Breast epithelium (tissue), 4 donors: Measurements from ENCODE around the gene CR1. TPM values are rescaled to one million over a fixed set of nuclear protein-coding genes. Genes with fewer than 3 reads are reported as not detected.
"Not testable (repeated sequence)": the region's sequence is repeated elsewhere in the genome, so short reads cannot be mapped to it uniquely, and the experiment has no call there.

Experiments used
- DNase-seq, 2 donors: peaks; one replicate each; pipeline ENCODE4 v3.0.0-alpha.2; 2019; ENCODE audit warnings: low spot score in 2 of 2
- H3K27ac ChIP-seq, 2 donors: fragments of 200-600 bp; sonication (generic) in 1 of 2; one replicate each; pipeline ENCODE4 v1.5.1; 2016 to 2019; ENCODE audit warnings: mild to moderate bottlenecking in 1 of 2
- H3K27me3 ChIP-seq, 2 donors: fragments of 200-600 bp; sonication (generic) in 1 of 2; one replicate each; pipeline versions ENCODE4 v1.5.1 to v1.6.0; 2017 to 2019; ENCODE audit warnings: control low read depth in 1 of 2, mild to moderate bottlenecking in 1 of 2
- H3K36me3 ChIP-seq: fragments of 200-600 bp; one replicate; pipeline ENCODE4 v1.5.1; 2019
- H3K4me1 ChIP-seq, 2 donors: fragments of 200-600 bp; sonication (generic); one replicate each; pipeline ENCODE4 v1.5.1; 2016 to 2019; ENCODE audit warnings: control low read depth in 1 of 2
- H3K4me3 ChIP-seq, 3 donors: fragments of 200-600 bp; sonication (generic); 1 replicate in 2 of 3; 2 replicates in 1 of 3; pipeline ENCODE4 v1.5.1; 2016 to 2019; ENCODE audit warnings: mild to moderate bottlenecking in 3 of 3, moderate library complexity in 2 of 3
- H3K9me3 ChIP-seq, 2 donors: fragments of 200-600 bp; sonication (generic) in 1 of 2; one replicate each; pipeline ENCODE4 v1.5.1; 2016 to 2019; ENCODE audit warnings: control low read depth in 1 of 2
- POLR2A ChIP-seq: fragments of 450-650 bp; IDR thresholded peaks from one replicate; pipeline ENCODE4 v1.6.1; 2016; ENCODE audit warnings: antibody characterized with exemption, mild to moderate bottlenecking, moderate library complexity
- POLR2AphosphoS5 ChIP-seq, 3 donors: sonication (generic); formaldehyde crosslinking; IDR thresholded peaks; one replicate each; pipeline ENCODE4 v1.6.1; 2017; ENCODE audit warnings: antibody characterized with exemption in 3 of 3
- intact Hi-C: fragments of 100-400 bp; cut with DNase I; formaldehyde crosslinking; loops from one replicate; pipeline ENCODE4 v1.15.1; 2023; ENCODE audit warnings: low total_unique reads
- total RNA-seq, 3 donors: library from RNA; depleted of rRNA; stranded (reverse); fragments of >200 nt; gene quantifications; one replicate each; pipeline ENCODE4 v1.1.0, GENCODE V29; 2016
- TF ChIP-seq, protein P1 (sequence below), 3 donors: fragments of 450-650 bp; IDR thresholded peaks; one replicate each; pipeline ENCODE4 v1.5.1; 2016 to 2017; ENCODE audit warnings: antibody characterized with exemption in 3 of 3, mild to moderate bottlenecking in 3 of 3, moderate library complexity in 3 of 3

The CR1 gene
- total RNA-seq, 3 donors from 2014 or later = 2.0 to 14.7 (median 3.7) TPM

DNA sequence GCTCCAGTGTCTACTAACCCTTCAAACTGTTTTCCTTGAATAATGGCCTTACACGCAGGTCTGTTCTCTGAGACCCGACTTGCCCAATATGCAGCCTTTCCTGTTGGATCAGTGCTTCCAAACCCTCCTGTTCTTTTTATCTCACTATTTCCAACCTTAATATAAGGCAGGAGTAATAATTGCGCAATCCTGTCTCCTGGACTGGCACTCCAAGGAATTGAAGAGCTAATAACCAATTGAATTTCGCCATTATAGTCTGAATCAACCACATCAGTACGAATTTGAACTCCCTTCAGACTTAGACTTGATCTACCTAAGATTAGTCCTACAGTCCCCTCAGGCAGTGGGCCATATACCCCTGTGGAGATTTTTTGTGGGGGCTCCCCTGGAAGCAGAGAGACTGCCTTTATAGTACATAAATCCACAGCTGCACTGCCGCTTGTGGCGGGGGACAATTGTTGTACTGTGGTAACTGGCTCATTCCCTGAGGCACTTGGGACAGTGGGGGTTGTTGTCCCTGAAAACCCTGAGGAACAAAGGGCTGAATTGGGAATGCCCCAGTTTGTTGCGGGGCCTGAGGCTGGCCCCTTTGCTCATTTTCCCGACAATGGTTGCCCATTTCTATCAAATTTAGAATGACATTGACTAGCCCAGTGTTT lies 142.7 kb downstream of the CR1 start:
- H3K9me3 ChIP-seq, DNase-seq, H3K4me3 ChIP-seq, H3K4me1 ChIP-seq, H3K27ac ChIP-seq, H3K36me3 ChIP-seq, H3K27me3 ChIP-seq: not testable (repeated sequence)
- intact Hi-C loops = loop anchor here (5.0 kb wide), 1 partner anchor 606 kb away; the partner anchor contains the start of gene C1orf116

DNA sequence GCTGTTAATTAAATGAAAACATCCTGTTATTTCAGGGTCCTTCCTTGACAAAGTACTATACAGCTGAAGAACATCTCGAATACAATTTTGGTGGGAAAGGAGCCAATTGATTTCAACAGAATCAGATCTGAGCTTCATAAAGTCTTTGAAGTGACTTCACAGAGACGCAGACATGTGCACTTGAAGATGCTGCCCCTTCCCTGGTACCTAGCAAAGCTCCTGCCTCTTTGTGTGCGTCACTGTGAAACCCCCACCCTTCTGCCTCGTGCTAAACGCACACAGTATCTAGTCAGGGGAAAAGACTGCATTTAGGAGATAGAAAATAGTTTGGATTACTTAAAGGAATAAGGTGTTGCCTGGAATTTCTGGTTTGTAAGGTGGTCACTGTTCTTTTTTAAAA lies 143.4 kb downstream of the CR1 start:
- not testable (repeated sequence) for H3K4me1 ChIP-seq, H3K9me3 ChIP-seq, H3K4me3 ChIP-seq, DNase-seq, H3K27me3 ChIP-seq, H3K36me3 ChIP-seq, H3K27ac ChIP-seq
- intact Hi-C loops = loop anchor here (5.0 kb wide), 1 partner anchor 607 kb away; the partner anchor contains the start of gene C1orf116

DNA sequence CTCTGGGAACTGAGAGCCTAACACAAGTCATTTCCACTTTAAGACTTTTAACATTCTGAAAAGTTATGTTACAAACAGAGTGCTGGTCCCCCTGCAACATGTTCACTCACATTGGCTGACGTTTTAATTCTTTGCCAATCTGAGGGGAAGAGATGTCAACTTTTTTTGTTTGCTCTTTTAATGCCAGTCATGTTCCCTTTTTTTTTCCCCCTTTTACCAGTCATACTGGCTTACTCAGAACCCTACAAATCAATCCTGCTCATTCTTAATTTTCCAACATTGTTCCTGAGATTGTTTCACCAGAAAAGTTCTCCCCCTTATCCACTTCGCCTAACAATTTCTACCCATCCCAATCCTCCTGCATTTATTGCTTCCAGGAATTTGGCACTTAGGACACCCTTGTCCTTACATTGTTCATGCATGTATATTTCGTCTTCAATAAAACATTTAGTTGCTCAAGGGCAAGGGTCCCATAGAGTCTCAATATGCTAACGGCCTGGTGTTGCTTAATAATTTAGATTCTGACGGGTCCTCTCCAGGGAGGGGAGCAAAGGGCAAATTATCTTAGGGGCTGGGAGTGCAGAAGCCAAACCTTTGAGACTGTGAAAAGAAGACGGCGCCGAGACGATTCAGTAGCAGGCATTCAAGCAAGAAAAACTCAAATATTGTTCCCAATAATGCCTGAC lies 148.4 kb downstream of the CR1 start:
- H3K4me3 ChIP-seq = peak overlapping the region; percentile 51 to 76 (median 58)
- H3K36me3 ChIP-seq = no peaks in the 10 kb centered on the region
- no peak for DNase-seq
- no peaks in the 10 kb centered on the region for H3K9me3 ChIP-seq
- TF ChIP-seq, protein P1, sequence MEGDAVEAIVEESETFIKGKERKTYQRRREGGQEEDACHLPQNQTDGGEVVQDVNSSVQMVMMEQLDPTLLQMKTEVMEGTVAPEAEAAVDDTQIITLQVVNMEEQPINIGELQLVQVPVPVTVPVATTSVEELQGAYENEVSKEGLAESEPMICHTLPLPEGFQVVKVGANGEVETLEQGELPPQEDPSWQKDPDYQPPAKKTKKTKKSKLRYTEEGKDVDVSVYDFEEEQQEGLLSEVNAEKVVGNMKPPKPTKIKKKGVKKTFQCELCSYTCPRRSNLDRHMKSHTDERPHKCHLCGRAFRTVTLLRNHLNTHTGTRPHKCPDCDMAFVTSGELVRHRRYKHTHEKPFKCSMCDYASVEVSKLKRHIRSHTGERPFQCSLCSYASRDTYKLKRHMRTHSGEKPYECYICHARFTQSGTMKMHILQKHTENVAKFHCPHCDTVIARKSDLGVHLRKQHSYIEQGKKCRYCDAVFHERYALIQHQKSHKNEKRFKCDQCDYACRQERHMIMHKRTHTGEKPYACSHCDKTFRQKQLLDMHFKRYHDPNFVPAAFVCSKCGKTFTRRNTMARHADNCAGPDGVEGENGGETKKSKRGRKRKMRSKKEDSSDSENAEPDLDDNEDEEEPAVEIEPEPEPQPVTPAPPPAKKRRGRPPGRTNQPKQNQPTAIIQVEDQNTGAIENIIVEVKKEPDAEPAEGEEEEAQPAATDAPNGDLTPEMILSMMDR (IDR thresholded peaks at IDR 0.05) = no peak
- no peak for TF ChIP-seq POLR2A
- TF ChIP-seq POLR2AphosphoS5 (IDR thresholded peaks at IDR 0.05) = no peak
- no peaks in the 10 kb centered on the region for H3K4me1 ChIP-seq
- no peaks in the 10 kb centered on the region for H3K27me3 ChIP-seq
- no peak overlapping the region for H3K27ac ChIP-seq
- intact Hi-C loops = no loop called here

- Histone ChIP-seq H3K4me1 (no peaks in the 10 kb centered on the region), H3K36me3 (no peaks in the 10 kb centered on the region), H3K9me3 (no peaks in the 10 kb centered on the region), H3K4me3 (peak within 1 kb of the TSS; percentile 51 to 76 (median 58)), H3K27ac (no peak within 1 kb of the TSS), H3K27me3 (no peaks in the 10 kb centered on the region)
- DNase-seq = peak; percentile 71 to 78
- intact Hi-C loops = no loop called here
- TF ChIP-seq POLR2AphosphoS5 (IDR thresholded peaks at IDR 0.05) (no peak), POLR2A (no peak)
- TF ChIP-seq, protein P1 (IDR thresholded peaks at IDR 0.05) = no peak
Measured at GRCh38 chr1:207644852-207645634, 149.1 kb downstream of the CR1 start, which contains the start of gene CR1L. TSS of gene CR1L (plus strand) at chr1:207645133. CDS start at chr1:207645234, 101 bp downstream.

- H3K9me3 ChIP-seq = no peaks in the 10 kb centered on the region
- H3K36me3 ChIP-seq = no peaks in the 10 kb centered on the region
- H3K27me3 ChIP-seq = no peaks in the 10 kb centered on the region
- H3K4me3 ChIP-seq = peak overlapping the region; percentile 51 to 76 (median 58)
- H3K4me1 ChIP-seq = no peaks in the 10 kb centered on the region
- DNase-seq = no peak
- H3K27ac ChIP-seq = no peak overlapping the region
- intact Hi-C loops = no loop called here
- no peak for TF ChIP-seq POLR2AphosphoS5 (IDR thresholded peaks at IDR 0.05)
- TF ChIP-seq POLR2A = no peak
- TF ChIP-seq, protein P1 (IDR thresholded peaks at IDR 0.05) = no peak
Measured at GRCh38 chr1:207645635-207646081, 149.7 kb downstream of the CR1 start.
